SKM-1 treated with dmso at 0.1 percent for 144 hours (cell line): Measurements from ENCODE around the gene CD226.
"Not testable (repeated sequence)": the region's sequence is repeated elsewhere in the genome, so short reads cannot be mapped to it uniquely, and the experiment has no call there.

Experiments
- DNase-seq: peaks from one replicate; lab custom pipeline; 2025; ENCODE audit not compliant: unreplicated experiment; lab: John Stamatoyannopoulos, UW

CD226 gene

DNA sequence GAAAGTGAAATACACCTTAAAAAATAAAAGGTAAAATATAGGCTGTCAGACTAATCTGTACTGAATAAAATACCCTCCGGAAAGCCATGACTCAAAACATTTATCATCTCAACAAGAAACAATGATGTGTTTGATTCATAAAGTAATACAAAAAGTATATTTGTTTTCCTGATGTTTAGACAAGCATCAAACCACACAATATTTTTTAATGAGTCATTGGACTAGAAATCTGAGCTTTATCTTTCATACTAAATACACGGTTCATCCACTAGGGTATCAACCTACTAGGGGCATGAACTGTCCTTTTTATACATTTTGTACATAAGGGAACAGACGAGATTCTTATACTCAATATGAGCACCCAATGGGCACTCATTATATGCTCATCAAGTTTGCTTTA, 31.3 kb downstream of the CD226 start:
- DNase-seq: no peak

DNA sequence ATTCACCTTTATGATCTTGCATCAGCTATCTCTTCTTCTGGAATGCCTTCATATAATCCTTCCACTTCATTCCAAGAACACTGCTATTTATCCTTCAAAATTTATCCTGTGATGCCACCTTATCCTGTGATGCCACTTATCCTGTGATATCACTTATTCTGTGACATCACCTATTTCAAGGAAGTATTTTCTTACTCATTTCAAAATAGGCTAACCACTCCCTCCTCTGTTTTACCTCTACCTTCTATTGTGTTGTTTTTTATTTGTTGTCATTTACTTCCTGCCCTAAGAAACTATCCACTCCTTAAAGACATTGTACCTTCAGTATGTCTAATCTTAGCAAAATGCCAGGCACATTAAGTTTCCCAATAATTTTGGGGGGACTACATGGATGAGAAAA, 38.8 kb downstream of the CD226 start:
- DNase-seq: no peak

DNA sequence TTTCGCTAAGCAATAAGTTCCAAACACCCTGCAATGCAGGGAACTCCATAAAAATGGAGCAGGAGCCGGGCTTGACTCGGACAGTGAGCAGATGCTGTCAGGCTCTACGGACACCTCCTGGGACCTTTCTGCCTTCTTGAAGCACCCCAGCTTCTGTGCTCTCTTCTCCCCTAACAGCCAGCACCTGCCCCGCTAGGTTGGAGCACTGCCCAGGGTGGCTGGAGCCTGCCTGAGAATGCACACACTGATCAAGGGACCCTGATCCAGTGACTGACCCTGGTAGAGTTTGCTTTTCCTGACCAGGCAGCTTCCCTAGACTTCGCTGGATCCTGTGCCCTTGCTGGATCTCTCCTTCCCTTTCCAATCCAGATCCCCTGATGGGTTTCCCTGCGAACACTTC, 40.9 kb downstream of the CD226 start:
- no peak for DNase-seq

DNA sequence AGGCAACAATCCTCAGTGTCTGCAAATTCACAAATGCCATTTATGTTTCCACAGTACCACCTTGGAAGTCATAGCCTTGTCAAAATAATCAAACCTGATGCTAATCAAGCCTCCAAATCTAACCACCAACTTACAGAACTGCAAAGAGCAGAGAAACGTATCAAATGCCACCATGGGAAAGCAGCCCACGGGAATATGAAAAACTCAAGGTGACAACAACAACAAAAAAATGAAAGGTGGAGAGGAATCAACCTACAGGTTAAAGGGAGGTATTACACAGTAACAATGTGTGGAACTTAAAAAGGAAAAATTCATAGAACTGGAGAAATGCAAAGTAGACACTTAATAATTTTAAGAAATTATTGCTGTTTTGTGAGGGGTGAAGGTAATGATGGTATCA, 46.7 kb downstream of the CD226 start:
- DNase-seq: no peak

DNA sequence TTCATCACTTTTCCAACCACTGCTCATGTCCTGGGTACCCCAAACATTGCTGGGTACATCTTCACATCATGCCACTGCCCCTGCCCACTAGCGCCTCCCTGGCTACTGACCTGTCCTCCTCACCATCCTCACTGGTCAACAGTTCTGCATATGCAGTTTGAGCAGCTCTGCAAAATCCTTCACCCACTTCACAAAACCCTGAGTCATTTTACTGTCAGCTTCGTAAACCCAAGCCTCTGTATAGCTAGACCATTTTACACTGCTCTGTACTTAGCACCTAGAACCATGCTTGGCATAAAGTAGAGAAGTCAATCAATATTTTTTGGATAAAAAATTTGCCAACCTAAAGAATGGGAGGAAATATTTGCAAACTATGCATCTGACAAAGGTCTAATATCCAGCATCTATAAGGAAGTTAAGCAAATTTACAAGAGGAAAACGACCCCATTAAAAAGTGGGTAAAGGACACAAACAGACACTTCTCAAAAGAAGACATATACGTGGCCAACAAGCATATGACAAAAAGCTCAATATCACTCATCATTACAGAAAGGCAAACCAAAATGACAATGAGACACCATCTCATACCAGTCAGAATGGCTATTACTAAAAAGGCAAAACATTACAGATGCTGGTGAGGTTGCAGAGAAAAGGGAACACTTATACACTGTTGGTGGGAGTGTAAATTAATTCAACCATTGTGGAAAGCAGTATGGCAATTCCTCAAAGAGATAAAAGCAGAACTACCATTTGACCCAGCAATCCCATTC, 48.3 kb downstream of the CD226 start:
- not testable (repeated sequence) for DNase-seq

DNA sequence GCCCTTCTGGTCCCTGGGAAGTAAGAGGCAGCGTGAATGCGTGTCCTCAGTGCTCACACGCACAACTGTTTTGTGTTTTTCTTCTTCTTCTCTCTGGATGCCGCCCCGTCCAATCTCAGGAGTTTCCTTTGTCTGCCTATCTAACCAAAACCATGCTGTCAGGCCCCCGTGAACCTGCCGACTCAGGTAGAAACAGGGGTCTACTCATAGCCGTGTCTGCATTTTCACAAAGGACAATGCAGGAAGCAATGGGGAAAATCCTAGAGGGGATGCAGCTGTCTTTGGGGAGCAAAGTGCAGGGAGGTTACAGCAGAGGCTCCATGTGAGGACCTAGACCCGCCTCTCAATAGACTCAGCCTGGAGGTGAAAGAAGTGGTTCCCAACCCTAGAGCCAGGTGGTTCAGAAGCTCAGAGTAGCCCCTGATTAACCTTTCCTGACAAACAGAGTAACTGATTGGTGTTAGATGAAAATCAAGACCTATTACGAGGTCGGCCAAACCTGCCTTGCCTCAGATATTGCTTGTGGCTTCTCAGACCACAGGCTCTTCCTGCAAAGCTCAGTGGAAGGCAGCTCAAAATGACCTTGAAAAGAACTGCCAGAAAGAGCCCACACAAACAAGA, 49.3 kb downstream of the CD226 start:
- DNase-seq: no peak

DNA sequence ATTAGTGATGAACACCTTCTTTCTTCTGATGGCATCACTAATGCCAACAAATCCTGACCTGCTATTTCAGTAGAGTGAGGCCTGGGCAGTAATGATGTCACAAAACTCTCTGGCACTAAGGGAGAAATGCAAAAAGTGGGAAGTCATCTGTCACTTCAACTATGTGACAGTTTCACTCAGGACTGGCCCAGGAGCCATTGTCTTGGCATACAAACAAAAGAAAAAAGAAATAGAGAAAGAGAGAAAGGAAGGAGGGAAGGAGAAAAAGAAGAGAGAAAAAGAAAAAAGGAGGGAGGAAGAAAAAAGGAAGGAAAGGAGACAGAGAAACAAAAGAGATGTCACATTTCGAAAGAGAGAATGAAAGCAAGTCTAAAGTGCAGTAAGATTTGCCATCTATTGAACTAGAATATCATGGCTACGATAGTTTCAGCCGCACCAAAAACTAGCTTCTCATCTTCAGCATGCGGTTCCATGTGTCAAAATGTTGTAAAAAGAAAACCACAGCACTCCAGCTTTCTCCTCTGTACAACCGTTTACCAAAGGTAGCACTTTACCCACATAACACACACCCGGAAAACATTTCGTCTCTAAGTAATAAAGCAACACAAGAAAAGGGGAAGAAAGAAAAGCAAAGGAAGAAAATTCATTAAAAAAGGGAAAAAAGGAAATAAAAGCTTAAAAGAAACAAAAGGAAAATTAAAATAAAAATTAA, 50.1 kb downstream of the CD226 start:
- DNase-seq: no peak

DNA sequence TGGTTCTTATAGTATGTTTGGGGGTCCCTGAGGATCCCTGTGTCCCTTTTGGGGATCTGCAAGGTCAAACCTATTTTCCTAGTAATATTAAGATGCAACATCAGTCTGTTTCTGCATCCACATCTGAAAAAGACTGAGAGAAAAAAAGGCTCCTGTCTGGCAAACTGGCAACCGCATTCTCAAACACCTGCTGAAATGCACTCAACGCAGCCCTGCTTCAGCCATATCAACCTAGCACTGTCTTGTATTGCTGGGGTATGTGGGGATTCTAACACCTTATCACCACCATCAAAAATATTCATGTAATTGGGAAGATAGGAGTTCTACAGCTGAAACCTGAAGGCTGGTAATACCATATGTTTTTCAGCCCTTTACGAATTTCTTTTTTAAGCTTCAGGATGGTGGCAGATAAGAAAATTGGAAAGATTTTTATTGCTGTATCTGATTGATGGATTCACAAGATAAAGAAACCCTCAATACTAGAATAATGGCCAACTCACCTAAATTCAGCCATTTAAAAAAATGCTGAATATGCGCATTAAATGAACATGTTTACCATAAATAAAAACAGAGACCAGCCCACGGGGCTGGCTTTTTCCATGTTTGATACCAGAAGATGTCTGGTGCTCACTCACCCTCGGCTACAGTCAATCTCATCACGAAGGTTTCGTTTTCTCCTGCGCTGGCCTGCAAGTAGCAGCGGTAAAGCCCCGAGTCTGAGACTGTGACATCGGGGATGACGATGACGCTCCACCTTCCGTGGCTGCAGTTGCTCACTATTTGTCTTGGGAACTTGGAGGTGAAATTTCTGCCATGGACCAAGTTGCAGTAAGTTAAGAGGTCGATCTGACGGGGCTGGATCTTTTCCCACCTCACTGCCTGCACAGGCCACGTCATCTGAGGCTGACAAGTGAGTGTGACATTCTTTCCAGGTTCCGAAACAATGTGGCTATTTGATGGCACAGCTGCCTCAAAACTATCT, 52.3 kb downstream of the CD226 start:
- no peak for DNase-seq

DNA sequence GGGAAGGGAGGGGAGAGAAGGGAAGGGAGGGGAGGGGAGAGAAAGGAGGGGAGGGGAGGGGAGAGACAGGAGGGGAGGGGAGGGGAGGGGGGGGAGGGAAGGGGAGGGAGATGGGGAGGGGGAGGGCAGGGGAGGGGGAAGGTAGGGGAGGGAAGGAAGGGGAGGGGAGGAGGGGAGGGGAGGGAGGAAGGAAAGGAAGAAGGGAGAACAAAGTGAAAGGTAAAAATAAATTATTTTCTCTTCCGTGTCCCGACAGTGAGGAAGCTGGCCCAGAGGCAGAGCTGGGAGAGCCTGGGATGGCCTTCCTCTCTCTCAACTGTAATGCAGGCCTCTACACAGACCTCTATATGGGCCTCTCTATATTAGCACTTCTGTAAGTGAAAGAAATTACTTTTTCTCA, 53.2 kb downstream of the CD226 start:
- no peak for DNase-seq

DNA sequence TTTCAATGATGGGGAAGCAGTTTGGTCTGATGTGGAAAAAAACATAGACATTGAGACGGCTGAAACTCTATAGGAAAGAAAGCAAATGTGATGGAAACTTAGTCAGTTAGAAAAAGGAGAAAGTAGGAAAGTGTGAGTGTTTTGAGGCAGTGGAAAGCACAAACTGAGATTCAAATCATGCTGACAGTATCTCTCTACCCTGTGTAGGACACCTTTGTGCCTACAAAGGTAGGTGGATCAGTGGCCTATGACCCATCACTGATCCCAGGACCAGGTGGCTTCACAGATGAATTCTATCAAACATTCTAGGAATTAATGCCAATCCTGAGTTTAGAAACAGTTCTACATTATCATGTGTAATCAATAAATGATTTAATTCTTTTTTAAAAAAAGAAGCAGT, 57.1 kb downstream of the CD226 start:
- DNase-seq: no peak

DNA sequence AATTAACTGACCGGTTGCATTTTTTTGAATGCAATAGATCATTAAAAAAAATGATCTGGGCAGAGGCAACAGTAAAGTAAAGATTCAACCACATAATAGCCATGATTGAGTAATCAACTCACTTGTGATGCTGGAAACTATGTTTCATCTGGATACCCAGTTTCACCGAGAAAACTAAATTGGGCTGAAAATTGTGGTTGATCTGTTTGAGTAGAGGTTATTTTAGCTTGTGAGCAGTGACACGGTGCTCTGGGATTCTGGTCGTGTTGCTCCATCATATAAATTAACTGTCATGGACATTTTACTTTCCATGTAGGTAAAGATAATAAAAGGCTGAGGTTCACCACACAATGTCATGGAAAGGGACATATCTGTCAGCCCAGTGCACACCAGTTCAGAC, 58.7 kb downstream of the CD226 start:
- DNase-seq: no peak

DNA sequence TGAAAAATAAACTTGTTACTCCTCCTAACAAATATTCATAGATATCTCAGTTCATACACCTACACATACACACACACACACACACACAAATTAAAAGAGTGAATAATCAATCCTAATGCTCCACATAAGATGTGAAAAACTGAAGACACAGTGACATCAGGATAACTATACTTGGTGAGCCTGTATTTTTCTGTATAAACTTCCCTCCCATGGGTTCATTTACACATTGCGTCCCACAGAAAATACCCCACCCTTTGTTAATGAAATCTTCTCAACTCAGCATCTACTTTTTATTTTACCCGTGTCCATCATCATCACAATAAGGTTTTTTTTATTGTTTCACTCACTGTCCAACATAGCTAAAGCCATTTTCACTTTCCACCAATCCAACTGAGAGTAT, 60.4 kb downstream of the CD226 start:
- DNase-seq: no peak

DNA sequence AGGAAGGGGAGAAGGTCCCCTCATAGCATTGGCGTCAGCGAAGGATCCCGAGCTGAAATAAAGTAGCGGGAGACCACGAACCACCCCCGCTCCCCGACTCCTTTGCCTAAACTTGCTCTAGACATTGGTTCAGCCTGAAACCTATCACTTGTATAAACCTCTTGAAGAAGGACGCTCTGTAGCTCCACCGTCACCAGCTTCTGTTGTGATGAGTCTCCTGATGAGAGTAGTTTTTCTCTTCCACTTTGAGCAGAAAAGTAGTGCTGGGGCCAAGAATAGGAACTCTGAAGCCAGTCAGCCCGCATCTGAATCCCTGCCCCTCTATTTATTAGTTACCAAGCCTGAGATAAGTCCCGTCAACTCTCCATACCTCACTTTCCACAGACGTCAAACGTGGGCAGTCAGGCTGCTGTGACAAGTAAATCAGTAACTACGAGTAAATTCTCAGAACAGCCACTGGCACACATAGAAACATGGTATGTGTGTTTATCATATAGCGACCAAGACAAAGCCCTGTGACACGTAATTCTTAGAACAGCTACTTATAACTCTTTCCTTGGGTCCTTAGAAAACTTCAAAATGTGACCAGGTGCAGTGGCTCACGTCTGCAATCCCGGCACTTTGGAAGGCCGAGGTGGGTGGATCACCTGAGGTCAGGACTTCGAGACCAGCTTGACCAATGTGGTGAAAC, 61.7 kb downstream of the CD226 start:
- no peak for DNase-seq

DNA sequence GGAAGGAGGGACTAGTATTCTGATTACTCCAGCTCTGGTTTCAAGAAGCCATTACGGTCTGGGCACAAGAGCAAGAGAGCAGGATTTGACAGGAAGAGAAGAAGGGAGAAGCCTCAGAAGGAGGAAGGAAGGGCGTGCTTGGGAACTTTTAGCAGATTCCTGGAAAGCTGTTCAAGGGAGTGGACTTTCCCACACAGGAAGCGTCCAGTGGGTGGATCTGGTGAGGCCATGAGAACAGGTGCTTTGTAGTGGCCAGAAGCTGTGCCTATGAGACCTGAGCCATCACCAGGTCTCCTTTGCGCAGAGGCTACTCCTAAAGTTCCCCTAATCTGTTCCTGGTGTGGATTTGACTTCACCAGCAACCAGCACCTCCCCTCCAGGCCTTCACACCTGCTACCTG, 62.3 kb downstream of the CD226 start:
- DNase-seq: no peak

DNA sequence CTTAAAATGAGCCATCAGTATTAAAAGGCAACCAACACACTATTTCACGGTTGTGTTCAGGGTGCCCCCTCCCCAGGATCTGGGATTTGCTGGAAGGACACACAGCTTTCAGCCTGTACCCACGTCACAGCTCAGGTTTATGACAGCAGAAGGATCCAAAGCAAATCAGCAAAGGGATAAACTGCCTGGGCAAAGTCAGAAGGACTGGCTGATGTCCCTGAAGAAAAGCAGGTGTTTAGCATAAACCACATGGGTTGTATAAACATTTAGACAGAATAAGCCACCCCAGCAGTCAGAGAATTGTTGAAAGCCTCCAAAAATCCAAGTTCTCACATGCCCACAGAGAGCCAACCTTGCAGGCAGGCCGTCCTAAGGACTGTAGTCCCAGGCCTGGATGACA, 63.9 kb downstream of the CD226 start:
- DNase-seq: no peak

DNA sequence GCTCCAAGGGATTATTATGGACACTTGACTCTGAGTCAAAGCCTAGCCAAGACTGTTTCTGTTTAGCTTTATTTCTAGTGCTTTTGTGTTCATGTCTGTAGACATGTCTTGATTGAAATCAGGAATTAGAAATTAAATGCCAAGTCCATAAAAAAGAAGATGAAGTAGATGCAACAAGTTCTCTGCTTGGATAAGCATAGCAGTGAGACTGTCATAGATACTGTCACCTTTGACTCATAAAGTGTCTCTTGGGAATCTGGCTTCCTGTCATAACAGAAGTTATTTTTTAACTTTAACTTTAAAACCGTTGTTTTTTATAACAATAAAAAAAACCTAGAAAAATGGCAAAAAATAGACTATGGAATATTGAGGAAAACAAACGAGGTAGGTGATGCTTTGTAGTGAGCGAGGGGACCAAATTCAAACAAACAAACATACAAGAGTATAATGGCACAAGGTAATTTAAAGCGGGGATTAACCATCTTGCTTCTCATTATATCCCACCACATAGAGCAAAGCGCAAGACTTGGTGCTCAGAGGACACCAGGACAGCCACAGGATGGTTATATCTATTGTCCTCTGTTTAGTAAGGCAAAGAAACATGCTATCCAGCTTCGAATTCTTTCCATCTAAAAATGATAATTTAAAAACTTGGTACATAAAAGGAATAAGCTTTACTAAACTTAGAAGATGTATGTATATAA, 64.6 kb downstream of the CD226 start:
- DNase-seq: no peak

DNA sequence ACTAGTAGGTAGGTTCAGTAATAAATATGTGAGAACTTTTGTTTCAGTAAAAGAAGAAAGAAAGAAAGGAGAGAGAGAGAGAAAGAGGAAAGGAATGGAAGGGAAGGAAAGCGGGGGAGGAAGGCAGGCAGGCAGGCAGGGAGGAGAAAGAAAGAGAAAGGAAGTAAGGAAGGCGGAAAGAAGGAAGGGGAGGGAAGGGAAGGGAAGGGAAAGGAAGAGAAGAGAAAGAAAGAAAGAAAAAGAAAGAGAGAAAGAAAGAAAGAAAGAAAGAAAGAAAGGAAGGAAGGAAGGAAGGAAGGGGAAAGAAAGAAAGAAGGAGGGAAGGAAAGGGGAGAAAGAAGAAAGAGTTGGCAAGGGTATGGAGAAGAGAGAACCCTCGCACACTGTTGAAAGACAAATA, 67.6 kb downstream of the CD226 start:
- no peak for DNase-seq

DNA sequence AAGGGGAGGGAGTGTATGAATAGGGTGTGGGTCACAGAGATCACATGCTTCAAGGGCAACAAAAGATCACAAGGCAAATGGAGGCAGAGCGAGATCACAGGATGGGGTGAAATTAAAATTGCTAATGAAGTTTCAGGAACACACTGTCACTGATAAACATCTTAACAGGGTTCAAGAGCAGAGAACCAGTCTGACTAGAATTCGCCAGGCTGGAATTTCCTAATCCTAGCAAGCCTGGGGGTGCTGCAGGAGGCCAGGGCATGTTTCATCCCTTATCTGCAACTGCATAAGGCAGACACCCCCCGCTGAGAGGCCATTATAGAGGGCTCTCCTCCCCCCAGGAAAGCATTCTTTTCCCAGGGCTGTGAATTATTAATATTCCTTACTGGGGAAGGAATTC, 68.6 kb downstream of the CD226 start:
- not testable (repeated sequence) for DNase-seq

DNA sequence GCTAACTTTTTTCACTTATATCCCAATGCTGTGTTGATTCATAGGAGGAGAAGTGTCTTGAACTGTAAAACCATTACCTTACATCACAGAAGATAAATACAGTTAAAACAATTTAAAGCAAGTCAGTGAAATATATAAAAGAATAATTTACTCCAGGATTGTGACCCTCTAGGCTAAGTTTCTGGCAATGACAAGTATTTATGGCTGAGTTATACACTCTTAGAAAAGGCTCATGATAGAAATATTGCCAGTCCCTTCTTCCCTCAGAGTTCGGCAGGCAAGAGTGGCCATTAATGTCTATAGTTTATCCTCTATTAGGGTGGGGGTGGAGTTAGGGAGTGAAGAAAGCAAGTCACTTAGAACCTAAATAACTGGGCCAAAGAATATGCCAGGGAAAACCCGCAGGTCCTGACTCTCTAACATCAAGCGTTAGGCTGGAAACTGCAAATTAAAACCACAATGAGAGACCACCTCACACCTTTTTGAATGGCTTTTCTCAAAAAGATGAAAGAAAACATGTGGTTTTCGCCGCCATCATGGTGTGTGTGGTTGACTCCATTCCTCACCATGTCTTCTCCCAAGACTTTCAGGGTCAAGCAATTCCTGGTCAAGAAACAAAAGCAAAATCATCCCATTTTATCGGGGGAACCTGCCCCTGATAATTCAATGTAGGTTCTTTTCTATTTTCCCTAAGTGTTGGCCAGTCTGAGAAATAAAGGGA, 69.3 kb downstream of the CD226 start:
- no peak for DNase-seq
